HG02973 (cell line): ENCODE results near the gene OTOGL.
"Not testable (repeated sequence)": the region's sequence is repeated elsewhere in the genome, so short reads cannot be mapped to it uniquely, and the experiment has no call there.

ENCODE experiments used
- ATAC-seq: cut with Tn5 transposase; IDR thresholded peaks from one replicate; pipeline ENCODE4 v1.9.1; 2021; ENCODE audit warnings: moderate library complexity; ENCODE audit not compliant: unreplicated experiment

OTOGL gene

DNA sequence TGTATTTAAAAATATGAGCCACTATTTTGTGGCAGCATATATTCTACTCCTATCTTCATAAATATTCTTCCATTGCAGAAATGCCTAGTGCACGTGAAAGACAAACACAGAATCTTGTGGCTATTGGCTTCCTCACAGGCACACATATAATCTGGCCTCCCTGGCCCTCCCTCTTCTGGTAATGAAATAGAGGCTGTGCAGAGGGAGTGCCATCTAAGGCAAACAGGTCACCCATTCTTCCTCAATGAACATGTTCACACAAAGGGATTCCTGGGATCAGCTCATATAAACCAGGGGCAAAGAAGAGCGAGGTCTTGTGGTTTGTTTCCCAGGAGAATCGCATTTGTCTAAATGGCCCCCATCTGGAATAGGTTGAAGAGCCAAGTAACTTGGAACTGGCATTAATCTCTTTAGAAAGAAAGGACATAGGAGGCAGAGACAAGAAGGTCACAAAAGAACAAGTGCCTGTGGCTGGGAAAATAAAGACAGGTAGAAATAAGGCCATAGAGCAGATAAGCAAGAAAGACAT, 173.1 kb downstream of the OTOGL start:
- no peak for ATAC-seq

DNA sequence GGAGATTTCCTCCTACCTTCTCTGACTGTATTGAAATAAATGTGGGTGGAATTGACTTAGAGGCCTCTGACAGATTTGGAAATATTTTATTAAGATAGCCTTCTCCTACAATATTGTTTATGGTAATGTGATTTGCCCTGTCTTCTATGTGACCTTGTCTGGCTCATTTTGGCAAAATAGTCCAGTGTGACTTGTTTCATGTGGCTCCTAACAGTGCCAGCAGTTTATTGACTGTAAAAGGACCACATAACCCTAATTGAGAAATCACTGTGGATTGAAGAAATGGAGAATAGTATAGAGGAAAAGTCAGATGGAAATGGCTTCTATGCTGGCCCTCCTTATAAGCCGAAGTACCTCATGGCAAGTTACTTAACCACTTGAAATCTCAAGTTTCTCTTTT, 173.8 kb downstream of the OTOGL start:
- ATAC-seq = no peak

DNA sequence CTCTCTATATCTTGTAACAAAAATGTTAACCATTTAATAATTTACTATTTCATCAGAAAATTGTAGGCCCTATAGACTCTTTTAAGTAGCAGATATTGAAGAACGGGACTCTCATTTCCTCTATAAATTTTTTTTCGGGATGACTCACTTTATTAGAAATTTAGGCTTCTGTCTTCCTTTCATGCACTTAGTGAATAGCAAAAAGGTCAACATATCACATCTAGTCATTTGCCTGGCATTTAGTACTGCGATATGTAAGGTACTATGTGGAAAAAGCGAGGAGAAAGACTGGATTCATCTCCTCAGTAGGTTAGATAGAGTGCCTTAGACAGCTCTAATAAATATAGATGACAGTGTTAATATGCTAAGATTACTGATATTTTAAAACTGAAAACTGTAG, 178.4 kb downstream of the OTOGL start:
- ATAC-seq = no peak

DNA sequence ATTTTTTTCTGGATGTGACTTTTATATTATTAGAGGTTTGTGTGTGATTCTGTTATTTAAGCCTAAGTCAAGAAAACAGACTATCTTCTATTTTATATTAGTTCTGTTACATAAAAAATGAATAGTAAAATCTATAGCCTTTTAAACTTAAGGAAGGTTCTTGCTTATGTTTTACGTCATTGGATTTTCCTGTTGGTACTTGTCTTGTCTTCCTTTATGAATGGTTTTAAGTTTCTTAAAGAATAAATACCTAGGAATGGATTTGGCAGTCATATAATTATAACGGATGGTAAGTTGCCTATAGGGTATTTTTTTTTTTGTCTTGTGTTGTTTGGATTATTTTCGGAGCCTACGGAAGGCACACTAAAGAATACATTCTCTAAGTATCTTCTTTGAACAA, 182.9 kb downstream of the OTOGL start:
- no peak for ATAC-seq

DNA sequence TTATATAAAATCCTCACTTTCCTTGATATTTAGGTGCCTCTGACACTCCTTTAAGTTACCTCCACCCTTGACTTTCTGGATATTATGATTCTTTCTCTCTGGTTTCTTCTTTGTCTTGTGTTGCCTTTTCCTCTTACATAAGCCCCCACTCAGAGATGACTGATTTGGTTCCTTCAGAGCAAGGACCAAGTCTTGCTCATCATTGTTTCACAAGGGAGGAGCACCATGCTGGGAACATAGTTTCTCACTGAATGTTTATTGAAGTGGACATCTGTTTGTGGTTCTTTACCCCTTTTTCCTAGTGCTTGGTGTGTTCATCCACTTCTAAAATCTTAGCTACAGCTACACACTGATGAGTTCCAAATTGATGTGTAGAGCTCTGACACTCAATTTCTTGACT, 183.4 kb downstream of the OTOGL start:
- no peak for ATAC-seq

DNA sequence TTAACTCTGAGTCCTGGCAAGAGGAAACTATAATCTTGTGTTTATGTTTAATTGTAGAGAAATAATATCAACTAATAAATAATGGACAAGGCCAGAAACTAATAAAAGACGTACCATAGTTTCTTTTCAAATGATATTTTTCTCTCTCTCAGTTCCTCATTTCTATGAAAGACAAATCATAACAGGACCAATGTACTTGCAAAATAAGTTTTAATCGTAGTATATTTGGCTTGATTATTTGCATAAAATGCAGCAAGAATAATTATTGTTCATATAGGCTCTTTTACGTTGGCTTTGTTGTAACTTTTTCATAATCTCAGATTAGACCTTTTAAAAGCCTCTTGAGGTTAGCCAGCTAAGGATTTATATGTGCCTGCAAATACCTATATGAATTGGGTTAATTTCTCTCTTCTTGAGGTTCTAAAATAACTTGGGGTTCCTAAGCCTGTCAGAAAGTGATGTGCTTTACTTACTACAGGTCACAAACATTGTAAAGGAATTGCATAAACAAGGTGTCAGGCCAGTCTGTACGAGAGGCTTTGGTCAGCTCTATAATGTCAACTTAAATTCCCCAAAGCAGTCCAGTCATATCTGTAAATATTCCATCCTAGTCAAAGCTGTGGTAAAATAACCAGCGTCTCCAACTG, 191.9 kb downstream of the OTOGL start:
- peak; percentile 45 for ATAC-seq

DNA sequence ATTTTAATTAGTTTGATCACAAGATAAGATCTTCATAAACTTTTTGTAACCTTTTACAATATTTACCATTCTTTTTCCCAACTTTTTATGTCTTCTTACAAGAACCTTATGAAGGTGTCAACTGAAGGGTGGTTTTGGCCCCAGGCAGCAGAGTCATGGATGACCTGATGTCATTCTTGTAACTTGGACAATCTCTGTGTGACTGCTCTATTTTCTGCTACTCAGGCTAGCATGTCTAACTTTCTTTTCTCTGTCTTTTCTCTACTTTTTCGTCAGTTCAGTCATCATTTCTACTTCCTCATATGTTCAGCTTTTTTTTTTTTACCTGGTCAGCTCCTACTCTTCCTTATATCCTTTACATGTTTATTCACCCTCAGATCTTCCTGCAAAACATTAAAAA, 194.0 kb downstream of the OTOGL start:
- peak; percentile 67 for ATAC-seq

DNA sequence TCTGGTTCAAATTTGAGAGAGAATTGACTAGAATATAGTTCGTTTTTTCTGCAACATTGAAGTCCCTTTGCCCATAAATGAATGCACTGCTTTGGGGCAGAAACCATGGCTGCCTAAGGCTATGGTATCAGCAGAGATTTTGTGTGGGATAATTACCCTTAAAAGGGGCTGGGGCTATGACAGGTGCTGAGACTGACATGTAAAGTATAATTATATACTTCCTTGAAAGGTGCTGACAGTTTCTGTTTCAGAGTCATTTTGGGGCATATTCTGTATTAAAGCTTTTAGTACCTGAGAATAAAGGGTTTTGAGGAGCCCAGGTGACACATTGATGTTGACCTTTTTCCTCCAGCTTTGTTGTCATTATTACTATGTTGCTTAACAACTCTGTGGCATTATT, 194.4 kb downstream of the OTOGL start:
- peak; percentile 67 for ATAC-seq

DNA sequence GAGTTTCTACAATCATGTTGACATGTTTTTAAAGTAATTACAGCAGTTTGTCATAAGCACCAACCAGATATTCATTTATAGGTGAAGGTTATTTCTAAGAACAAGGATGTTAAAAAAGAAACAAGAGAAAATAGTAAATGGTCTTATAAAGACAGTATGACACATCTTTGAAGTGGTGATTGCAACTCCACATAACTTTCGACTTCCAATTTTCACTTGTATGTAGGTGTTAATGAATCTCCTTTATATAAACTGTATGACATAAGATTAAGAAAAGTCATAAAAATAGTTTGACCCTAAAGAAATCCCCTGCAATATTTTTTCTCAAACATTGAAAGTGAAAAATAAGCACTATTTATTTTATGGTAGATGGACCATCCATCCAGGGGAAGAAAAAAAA, 199.9 kb downstream of the OTOGL start:
- ATAC-seq = no peak

DNA sequence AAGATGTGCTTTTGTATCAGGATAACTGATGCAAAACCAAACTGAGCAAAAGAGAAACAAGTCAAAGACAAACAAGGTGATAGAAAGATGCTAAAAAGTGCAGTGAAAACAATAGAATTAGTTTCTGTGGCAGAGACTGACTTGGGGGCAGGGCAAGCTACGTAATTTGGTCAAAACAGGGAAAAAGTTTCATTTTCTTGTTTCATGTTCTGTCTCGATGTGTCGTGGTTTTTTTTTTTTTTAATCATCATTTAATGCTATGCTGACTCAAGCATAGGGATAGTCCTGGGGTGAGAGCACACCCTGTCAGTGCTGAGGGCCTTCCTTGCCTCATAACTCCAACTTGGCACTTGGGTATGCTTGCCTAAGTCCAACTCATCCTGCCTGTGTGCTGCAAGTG, 200.6 kb downstream of the OTOGL start:
- ATAC-seq = peak; percentile 81

DNA sequence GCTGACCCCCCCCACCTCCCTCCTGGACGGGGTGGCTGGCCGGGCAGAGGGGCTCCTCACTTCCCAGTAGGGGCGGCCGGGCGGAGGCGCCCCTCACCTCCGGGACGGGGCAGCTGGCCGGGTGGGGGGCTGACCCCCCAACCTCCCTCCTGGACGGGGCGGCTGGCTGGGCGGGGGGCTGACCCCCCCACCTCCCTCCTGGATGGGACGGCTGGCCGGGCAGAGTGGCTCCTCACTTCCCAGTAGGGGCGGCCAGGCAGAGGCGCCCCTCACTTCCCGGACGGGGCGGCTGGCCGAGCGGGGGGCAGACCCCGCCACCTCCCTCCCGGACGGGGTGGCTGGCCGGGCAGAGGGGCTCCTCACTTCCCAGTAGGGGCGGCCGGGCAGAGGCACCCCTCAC, 208.1 kb downstream of the OTOGL start:
- not testable (repeated sequence) for ATAC-seq

DNA sequence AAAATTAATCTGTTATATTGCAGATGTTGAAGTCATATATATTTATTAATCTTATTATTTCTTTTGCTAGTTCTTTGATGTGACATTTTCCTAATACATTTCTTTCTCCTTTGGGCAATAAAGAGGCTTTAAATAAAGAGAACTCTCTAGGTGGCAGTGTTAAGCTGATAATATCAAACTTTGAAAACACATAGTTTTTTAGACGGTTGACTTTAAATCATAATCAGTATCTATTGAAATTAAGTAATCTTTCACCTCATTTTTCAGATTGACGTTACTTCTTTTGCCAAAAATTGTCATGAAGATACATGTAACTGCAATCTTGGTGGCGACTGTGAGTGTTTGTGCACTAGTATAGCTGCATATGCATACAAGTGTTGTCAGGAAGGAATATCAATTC, 213.9 kb downstream of the OTOGL start:
- no peak for ATAC-seq

DNA sequence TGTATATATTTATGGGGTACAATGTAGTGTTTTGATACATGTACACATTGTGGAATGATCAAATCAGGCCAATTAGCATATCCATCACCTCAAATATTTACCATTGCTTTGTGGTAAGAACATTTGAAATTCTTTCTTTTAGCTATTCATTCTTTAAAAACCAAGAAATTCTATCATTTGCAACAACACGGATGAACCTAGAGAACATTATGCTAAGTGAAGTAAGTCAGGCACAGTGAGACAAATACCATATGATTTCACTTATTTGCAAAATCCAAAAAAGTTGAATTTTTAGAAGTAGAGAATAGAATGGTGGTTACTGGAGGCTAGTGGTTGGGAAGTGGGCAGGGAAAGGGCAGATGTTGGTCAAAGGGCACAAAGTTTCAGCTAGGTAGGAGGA, 215.4 kb downstream of the OTOGL start:
- no peak for ATAC-seq

DNA sequence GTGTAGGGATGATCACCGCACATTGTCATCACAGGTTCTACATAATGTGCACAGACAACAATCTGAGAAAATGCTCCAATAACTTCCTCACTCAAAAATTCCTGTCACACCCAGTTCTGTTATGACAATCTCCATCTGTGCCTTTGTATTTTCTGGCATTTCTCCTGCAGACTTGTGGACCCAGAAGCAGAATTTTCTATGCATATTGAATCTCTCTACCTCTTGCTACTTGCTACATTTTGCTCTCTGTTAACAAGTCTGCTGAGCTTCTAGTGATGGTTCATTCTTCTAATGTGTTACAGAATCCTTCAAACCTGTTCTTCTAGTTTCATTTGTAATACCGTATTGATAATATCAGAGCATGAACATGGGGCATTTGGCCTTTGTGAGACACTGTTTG, 216.9 kb downstream of the OTOGL start:
- no peak for ATAC-seq

DNA sequence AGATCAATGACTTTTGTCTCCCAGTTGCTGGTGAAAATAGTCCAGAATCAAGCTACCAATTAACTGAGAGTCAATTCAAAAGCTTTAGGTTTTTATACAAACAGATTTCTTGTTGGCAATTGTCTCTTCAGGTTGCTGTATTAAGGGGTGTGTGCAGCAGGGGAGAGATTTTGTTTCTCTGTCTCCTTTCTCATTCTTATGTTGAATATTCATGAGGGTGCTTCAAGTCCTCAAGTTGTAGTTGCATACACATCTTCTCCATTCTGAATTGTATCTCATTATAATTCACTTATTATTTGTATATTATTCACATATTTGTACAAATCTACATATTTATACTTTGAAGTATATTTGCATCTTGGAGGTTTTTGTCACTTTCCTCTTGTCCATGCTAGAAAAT, 218.0 kb downstream of the OTOGL start:
- no peak for ATAC-seq

DNA sequence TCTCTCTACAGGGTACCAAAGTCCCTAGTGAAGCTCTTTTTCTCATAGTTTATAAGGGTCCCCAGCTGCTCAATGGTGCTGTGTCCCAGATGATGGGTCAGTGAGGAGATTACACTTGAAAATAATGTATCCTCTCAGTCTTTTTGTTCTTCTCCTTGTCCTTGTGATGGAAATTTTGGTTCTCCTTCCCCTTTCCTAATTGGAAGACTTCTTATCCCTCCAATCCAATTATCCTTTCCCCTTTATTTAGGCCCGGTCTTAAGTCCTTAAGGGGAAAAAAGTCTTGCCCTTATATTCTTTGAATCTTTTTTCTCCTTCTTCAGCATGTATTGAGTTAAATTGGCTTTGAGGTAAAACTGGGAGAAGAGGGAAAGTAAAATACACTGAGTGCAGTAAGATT, 218.6 kb downstream of the OTOGL start:
- ATAC-seq = no peak

DNA sequence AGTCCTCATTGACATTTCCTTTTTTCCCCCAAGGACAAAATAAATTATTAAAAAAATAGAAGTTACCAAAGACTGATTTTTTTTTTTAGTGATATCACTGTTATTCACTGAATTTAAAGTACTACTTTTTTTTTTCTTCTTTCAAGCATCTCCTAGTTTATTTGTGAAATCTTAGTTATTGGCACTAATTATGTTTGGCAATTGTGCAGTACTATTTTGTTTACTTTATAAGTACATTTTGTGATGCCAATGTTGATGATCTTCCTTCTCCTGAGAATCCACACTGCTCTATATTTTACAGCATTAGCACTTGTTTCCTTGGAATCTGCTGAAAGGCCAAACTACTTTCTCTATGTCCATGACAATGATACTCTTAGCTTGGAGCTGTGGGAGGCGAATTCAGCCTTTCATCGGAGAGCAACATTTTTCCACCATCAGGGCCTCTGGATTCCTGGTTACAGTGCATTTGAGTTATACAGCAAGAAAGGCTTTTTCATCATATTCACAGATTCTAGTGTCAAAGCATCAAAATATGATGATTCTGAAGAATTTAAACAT, 220.9 kb downstream of the OTOGL start:
- no peak for ATAC-seq

DNA sequence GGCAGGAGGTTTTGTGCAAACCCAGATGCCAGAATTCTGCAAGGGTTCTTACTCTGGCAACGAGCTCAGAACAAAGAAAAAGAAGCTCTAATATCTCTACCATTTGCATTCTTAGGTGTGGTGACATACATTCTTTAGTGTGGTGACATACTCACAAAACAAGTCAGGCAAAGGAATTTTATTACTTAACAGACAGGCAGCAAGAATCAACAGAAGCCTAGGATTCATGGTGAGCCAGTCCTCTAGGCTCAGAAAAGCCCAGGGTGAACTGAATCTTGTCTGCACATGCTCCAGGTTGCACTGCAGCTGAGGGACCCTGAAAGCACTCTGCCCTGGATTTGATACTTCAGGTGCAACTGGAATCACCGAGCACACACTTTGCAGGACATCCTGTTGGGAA, 222.3 kb downstream of the OTOGL start:
- no peak for ATAC-seq

DNA sequence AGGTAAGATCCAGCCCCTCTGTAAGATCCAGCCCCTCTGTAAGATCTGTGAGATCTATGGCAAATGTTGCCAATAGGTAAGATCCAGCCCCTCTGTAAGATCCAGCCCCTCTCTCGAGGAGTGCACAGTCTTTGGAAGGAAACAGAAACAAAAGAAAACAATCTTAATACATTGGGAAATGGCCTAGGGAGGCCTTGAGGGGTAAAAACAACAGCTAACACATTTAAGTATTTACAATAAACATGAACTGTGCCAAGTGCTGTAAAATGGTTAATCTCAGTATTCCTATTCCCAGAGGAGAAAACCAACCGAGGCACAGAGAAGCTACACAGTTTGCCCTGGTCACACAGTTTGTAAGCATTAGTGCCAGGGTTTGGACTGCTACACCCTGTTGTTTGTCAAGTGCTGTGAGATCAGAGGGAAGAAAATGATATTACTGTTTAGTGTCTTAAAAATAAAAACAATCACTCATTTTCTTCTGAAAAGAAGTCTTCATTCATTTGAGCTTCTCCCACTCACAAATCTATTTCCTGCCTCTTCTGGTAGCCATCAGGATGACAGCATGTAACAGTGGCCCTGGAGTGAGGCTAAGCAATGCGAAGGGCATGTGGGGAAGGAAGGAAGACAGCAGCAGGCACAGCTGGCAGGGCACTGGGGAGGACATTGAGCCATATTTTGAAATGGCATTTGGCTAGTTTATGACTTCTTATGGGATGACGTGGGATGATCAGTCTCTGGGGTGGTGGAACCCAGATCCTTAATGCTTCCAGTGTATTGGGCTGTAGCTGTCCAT, 226.0 kb downstream of the OTOGL start:
- no peak for ATAC-seq

DNA sequence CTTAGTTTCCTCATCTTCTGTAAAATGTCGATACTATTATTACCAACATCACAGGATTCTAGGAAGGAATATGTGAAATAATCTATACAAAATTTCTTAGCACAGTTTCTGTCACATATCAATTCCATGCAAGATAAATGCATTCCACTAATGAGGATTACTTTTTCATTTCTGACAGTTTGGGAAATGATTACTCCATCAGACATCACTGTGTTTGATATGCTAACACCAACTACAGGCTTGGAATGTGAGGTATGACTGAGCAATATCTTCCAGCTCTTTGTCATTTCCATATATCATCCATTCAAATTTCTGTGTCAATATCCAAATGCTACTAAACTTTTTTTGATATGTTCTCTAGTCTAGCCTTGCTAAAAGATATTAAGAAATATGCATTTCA, 233.5 kb downstream of the OTOGL start:
- no peak for ATAC-seq

DNA sequence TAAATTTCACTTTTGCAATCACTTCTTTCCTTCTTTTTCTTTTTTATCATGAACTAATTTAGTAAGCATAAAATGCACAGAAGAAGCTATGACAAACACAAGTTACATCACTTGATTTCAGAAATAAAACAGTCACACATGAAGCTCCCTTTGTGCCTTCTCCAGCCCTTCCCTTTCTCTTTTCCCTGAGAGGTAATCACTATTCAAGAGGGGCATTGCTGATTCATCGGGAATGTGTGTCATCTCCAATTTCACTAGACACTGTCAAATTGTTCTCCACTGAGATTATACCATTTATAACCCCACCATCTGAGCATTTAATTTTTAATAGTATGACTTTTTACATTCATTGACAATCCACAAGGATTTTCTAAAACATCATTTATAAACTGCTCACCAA, 253.1 kb downstream of the OTOGL start:
- ATAC-seq = no peak

DNA sequence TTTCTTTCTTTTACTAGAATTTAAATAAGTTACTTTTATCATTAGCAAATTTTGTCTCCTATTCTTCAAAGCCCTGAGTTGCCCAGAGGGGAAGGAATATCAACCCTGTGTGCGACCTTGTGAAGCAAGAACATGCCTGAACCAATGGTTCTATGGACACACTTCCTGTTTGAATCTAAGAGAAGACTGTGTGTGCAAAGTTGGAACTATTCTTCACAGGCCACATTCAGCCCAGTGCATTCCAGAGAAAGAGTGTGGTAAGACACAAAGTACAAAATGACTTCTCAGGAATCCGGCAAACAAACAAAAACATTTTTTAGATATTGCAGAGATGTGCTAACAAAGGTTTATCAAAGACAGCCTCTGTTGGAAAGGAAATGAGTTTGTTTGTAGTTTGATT, 253.9 kb downstream of the OTOGL start:
- no peak for ATAC-seq
